HepG2 (cell line): ENCODE data around the gene CPLX3. TPM values are rescaled to one million over a fixed set of nuclear protein-coding genes. Genes with fewer than 3 reads are reported as not detected.

Experiments used
- ADNP ChIP-seq: sonication (generic); formaldehyde crosslinking; IDR thresholded peaks from 2 replicates; pipeline ENCODE4 v1.4.0; 2020; ENCODE audit warnings: missing genetic modification reagents
- ATF7-NPFF ChIP-seq: sonication (generic); formaldehyde crosslinking; IDR thresholded peaks from 2 replicates; pipeline ENCODE4 v1.8.1; 2023; ENCODE audit warnings: mild to moderate bottlenecking, low read depth, missing genetic modification reagents, moderate library complexity
- CHCHD3 ChIP-seq: sonication (generic); formaldehyde crosslinking; IDR thresholded peaks from 2 replicates; pipeline ENCODE4 v1.8.0; 2022; ENCODE audit warnings: mild to moderate bottlenecking, missing genetic modification reagents, moderate library complexity
- ETS1 ChIP-seq: sonication (generic); formaldehyde crosslinking; IDR thresholded peaks from 2 replicates; pipeline ENCODE4 v1.4.0; 2020; ENCODE audit warnings: missing genetic modification reagents
- NCOA2 ChIP-seq: sonication (generic); formaldehyde crosslinking; IDR thresholded peaks from 2 replicates; pipeline ENCODE4 v1.8.0; 2022; ENCODE audit warnings: inconsistent platforms
- NR2C2 ChIP-seq: sonication (generic); formaldehyde crosslinking; IDR thresholded peaks from 2 replicates; pipeline ENCODE4 v1.4.0; 2020; ENCODE audit warnings: missing genetic modification reagents, mild to moderate bottlenecking, moderate library complexity, borderline replicate concordance
- PCBP2 ChIP-seq: fragments of 200-400 bp; formaldehyde crosslinking; optimal IDR thresholded peaks from 2 replicates; pipeline ENCODE3; 2018; ENCODE audit warnings: low read length, low read depth; ENCODE audit not compliant: poor library complexity, severe bottlenecking
- PITX1 ChIP-seq: sonication (generic); formaldehyde crosslinking; IDR thresholded peaks from 2 replicates; pipeline ENCODE4 v1.5.1; 2020; ENCODE audit warnings: mild to moderate bottlenecking, missing genetic modification reagents
- RAD21 ChIP-seq: fragments of 450-650 bp; formaldehyde crosslinking; IDR thresholded peaks from 2 replicates; pipeline ENCODE4 v1.5.0; 2020; ENCODE audit warnings: mild to moderate bottlenecking
- RBFOX2 ChIP-seq: fragments of 200-400 bp; formaldehyde crosslinking; IDR thresholded peaks from 2 replicates; pipeline ENCODE4 v1.6.1; 2017; ENCODE audit warnings: low read depth, mild to moderate bottlenecking, low read length
- RFXAP ChIP-seq: sonication (generic); formaldehyde crosslinking; IDR thresholded peaks from 2 replicates; pipeline ENCODE4 v1.4.0; 2020; ENCODE audit warnings: missing genetic modification reagents, borderline replicate concordance
- SIN3A ChIP-seq: IDR thresholded peaks from 2 replicates; pipeline ENCODE4 v1.6.1; 2011; ENCODE audit warnings: low read depth, mild to moderate bottlenecking, control low read depth, low read length, borderline replicate concordance
- TCF7L2 ChIP-seq: IDR thresholded peaks from 2 replicates; pipeline ENCODE4 v1.6.1; 2011; ENCODE audit warnings: mild to moderate bottlenecking, low read depth, low read length, moderate library complexity
- YY1 ChIP-seq: IDR thresholded peaks from 2 replicates; pipeline ENCODE4 v1.6.1; 2011; ENCODE audit warnings: low read length, low read depth, moderate library complexity, mild to moderate bottlenecking; ENCODE audit not compliant: insufficient read depth, insufficient replicate concordance
- ZNF501 ChIP-seq: sonication (generic); formaldehyde crosslinking; IDR thresholded peaks from 2 replicates; pipeline ENCODE4 v1.5.1; 2020; ENCODE audit warnings: mild to moderate bottlenecking, moderate library complexity, missing genetic modification reagents
- ZNF777 ChIP-seq: sonication (generic); formaldehyde crosslinking; IDR thresholded peaks from 2 replicates; pipeline ENCODE4 v1.4.0; 2020; ENCODE audit warnings: missing genetic modification reagents
- polyA plus RNA-seq, 8 experiments: library from polyadenylated mRNA; depleted of rRNA in 3 of 8; stranded (reverse) in 7 of 8; unstranded in 1 of 8; fragments of >200 nt; fragmentation: Illumina TruSeq in 4 of 8; extraction: Trizol in 4 of 8; gene quantifications; 2 replicates each; pipeline versions ENCODE4 v1.2.1 to v1.2.3, GENCODE V29; 2011 to 2016; ENCODE audit warnings: low read depth in 4 of 8, missing spikeins in 1 of 8, mixed read lengths in 1 of 8; ENCODE audit not compliant: insufficient read depth in 1 of 8
- total RNA-seq, 5 experiments: library from RNA; depleted of rRNA; stranded (reverse); fragments of >200 nt; fragmentation: Illumina TruSeq; extraction: Trizol; gene quantifications; 2 replicates each; pipeline ENCODE4 v1.2.3, GENCODE V29; 2016; ENCODE audit warnings: low read depth in 1 of 5
- TF ChIP-seq, protein P1 (sequence below): sonication (generic); formaldehyde crosslinking; IDR thresholded peaks from 2 replicates; pipeline ENCODE4 v1.8.0; 2022; ENCODE audit warnings: mild to moderate bottlenecking, missing genetic modification reagents; ENCODE audit not compliant: insufficient replicate concordance
- TF ChIP-seq, protein P2 (sequence below): IDR thresholded peaks from 2 replicates; pipeline ENCODE4 v1.4.0; 2020; ENCODE audit warnings: mild to moderate bottlenecking, missing genetic modification reagents
- TF ChIP-seq, protein P3 (sequence below): IDR thresholded peaks from 2 replicates; pipeline ENCODE4 v1.6.1; 2012; ENCODE audit warnings: inconsistent platforms
- TF ChIP-seq, protein P4 (sequence below): IDR thresholded peaks from 2 replicates; pipeline ENCODE4 v1.6.1; 2016; ENCODE audit warnings: low read depth, control low read depth

CPLX3 gene
- total and polyA plus RNA-seq, 2 of the 13 experiments (the other 11 are each of a cell fraction or from before 2014, with no cell fraction given), result not detected

- TF ChIP-seq, protein P1, sequence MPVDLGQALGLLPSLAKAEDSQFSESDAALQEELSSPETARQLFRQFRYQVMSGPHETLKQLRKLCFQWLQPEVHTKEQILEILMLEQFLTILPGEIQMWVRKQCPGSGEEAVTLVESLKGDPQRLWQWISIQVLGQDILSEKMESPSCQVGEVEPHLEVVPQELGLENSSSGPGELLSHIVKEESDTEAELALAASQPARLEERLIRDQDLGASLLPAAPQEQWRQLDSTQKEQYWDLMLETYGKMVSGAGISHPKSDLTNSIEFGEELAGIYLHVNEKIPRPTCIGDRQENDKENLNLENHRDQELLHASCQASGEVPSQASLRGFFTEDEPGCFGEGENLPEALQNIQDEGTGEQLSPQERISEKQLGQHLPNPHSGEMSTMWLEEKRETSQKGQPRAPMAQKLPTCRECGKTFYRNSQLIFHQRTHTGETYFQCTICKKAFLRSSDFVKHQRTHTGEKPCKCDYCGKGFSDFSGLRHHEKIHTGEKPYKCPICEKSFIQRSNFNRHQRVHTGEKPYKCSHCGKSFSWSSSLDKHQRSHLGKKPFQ, result no peak
- TF ChIP-seq NR2C2 (CRISPR knock-in tag) (no peak), ZNF777 (peak; percentile 85), RAD21 (0 out of 2 replicates have a peak, but pooled peaks have one; percentile 25), SIN3A (peak; percentile 18; the same call in 1 of the 2 replicates), ETS1 (0 out of 2 replicates have a peak, but pooled peaks have one; percentile 52), ATF7-NPFF (CRISPR knock-in tag) (peak; percentile 46; the same call in 1 of the 2 replicates), PCBP2 (no peak), ADNP (CRISPR knock-in tag) (no peak), ZNF501 (CRISPR knock-in tag) (0 out of 2 replicates have a peak, but pooled peaks have one; percentile 37), RBFOX2 (peak; percentile 64), PITX1 (CRISPR knock-in tag) (no peak), YY1 (peak; percentile 10), CHCHD3 (CRISPR knock-in tag) (peak; percentile 38; the same call in 1 of the 2 replicates), RFXAP (CRISPR knock-in tag) (no peak), TCF7L2 (no peak), NCOA2 (no peak)
- TF ChIP-seq, protein P2, sequence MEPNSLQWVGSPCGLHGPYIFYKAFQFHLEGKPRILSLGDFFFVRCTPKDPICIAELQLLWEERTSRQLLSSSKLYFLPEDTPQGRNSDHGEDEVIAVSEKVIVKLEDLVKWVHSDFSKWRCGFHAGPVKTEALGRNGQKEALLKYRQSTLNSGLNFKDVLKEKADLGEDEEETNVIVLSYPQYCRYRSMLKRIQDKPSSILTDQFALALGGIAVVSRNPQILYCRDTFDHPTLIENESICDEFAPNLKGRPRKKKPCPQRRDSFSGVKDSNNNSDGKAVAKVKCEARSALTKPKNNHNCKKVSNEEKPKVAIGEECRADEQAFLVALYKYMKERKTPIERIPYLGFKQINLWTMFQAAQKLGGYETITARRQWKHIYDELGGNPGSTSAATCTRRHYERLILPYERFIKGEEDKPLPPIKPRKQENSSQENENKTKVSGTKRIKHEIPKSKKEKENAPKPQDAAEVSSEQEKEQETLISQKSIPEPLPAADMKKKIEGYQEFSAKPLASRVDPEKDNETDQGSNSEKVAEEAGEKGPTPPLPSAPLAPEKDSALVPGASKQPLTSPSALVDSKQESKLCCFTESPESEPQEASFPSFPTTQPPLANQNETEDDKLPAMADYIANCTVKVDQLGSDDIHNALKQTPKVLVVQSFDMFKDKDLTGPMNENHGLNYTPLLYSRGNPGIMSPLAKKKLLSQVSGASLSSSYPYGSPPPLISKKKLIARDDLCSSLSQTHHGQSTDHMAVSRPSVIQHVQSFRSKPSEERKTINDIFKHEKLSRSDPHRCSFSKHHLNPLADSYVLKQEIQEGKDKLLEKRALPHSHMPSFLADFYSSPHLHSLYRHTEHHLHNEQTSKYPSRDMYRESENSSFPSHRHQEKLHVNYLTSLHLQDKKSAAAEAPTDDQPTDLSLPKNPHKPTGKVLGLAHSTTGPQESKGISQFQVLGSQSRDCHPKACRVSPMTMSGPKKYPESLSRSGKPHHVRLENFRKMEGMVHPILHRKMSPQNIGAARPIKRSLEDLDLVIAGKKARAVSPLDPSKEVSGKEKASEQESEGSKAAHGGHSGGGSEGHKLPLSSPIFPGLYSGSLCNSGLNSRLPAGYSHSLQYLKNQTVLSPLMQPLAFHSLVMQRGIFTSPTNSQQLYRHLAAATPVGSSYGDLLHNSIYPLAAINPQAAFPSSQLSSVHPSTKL (CRISPR knock-in tag), result peak; percentile 9; the same call in 1 of the 2 replicates
- TF ChIP-seq, protein P3, sequence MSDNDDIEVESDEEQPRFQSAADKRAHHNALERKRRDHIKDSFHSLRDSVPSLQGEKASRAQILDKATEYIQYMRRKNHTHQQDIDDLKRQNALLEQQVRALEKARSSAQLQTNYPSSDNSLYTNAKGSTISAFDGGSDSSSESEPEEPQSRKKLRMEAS, result 0 out of 2 replicates have a peak, but pooled peaks have one; percentile 11
- TF ChIP-seq, protein P4, sequence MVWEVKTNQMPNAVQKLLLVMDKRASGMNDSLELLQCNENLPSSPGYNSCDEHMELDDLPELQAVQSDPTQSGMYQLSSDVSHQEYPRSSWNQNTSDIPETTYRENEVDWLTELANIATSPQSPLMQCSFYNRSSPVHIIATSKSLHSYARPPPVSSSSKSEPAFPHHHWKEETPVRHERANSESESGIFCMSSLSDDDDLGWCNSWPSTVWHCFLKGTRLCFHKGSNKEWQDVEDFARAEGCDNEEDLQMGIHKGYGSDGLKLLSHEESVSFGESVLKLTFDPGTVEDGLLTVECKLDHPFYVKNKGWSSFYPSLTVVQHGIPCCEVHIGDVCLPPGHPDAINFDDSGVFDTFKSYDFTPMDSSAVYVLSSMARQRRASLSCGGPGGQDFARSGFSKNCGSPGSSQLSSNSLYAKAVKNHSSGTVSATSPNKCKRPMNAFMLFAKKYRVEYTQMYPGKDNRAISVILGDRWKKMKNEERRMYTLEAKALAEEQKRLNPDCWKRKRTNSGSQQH, result peak; percentile 87; the same call in 1 of the 2 replicates
Measured at GRCh38 chr15:74781431-74782258, 44.8 kb upstream of the CPLX3 start, which contains the start of gene CSK (continued).
